A549 (cell line): ENCODE data around the gene PALLD.

Experiments
- CEBPB ChIP-seq, 2 experiments: fragments of >200 bp in 1 of 2; sonication (Bioruptor Twin) in 1 of 2; formaldehyde crosslinking in 1 of 2; IDR thresholded peaks; 2 replicates each; pipeline ENCODE4 v1.6.1; 2012 to 2016
- CTCF ChIP-seq: fragments of >200 bp; sonication (Bioruptor Twin); formaldehyde crosslinking; IDR thresholded peaks from 3 replicates; pipeline ENCODE4 v1.5.1; 2016
- MAZ ChIP-seq: fragments of 150-350 bp; IDR thresholded peaks from 2 replicates; pipeline ENCODE4 v1.6.1; 2014; ENCODE audit warnings: antibody characterized with exemption, low read depth, low read length, borderline replicate concordance
- MYC ChIP-seq: IDR thresholded peaks from 2 replicates; pipeline ENCODE4 v1.6.1; 2012; ENCODE audit warnings: mild to moderate bottlenecking, inconsistent platforms, low read length, improper control_type of control experiment, borderline replicate concordance
- TP53 ChIP-seq: fragments of 250-450 bp; sonication (Bioruptor Pico); IDR thresholded peaks from 2 replicates; pipeline ENCODE4 v1.5.0; 2021; ENCODE audit warnings: mild to moderate bottlenecking, moderate library complexity

DNA sequence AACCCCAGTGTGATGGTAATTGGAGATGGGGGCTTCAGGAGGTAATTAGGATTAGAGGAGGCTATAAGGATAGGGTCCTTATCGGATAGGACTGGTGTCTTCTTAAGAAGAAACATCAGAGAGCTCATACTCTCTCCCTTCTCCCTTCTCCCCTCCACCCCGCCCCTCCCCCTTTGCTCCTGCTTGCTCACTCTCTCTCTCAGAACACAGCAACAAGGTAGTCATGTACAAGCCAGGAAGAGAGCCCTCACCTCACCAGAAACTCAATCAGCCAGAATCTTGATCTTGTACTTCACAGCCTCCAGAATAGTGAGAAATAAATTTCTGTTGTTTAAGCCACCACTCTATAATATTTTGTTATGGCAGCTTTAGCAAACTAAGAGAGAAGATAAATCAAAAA, 21.1 kb upstream of the PALLD start:
- no peak for TF ChIP-seq CTCF
- TF ChIP-seq TP53 (CRISPR knock-in tag): no peak
- TF ChIP-seq CEBPB (IDR thresholded peaks at IDR 0.05): no peak
- TF ChIP-seq MAZ: no peak
- TF ChIP-seq MYC: no peak
